ENCODE results near the gene OBI1.

DNA sequence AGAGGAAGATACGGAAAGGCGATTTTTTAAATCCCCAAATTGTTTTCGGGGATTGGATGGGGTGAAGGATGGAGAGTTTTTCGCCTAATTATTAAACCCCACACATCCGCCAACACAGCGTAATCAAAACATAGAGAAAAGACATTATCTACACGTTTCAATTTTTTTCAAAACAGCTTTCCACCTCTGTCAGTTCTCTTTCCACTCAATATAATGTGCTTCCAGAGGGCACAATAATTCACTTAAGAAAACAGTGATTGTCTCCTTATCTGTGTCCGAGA lies 435 bp upstream of the OBI1 start:
- TF ChIP-seq POLR2AphosphoS5 (IDR thresholded peaks at IDR 0.05) = no peak
- TF ChIP-seq, protein P1, sequence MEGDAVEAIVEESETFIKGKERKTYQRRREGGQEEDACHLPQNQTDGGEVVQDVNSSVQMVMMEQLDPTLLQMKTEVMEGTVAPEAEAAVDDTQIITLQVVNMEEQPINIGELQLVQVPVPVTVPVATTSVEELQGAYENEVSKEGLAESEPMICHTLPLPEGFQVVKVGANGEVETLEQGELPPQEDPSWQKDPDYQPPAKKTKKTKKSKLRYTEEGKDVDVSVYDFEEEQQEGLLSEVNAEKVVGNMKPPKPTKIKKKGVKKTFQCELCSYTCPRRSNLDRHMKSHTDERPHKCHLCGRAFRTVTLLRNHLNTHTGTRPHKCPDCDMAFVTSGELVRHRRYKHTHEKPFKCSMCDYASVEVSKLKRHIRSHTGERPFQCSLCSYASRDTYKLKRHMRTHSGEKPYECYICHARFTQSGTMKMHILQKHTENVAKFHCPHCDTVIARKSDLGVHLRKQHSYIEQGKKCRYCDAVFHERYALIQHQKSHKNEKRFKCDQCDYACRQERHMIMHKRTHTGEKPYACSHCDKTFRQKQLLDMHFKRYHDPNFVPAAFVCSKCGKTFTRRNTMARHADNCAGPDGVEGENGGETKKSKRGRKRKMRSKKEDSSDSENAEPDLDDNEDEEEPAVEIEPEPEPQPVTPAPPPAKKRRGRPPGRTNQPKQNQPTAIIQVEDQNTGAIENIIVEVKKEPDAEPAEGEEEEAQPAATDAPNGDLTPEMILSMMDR (IDR thresholded peaks at IDR 0.05) = no peak
- TF ChIP-seq POLR2A (IDR thresholded peaks at IDR 0.05) = no peak
- TF ChIP-seq EP300 (IDR thresholded peaks at IDR 0.05) = no peak
